HCT116 (cell line): Measurements from ENCODE around the gene L1CAM. TPM values are rescaled to one million over a fixed set of nuclear protein-coding genes. Genes with fewer than 3 reads are reported as not detected.

Experiments used
- ATAC-seq: fragments of 200-7000 bp; cut with Tn5 transposase; 2 replicates; pipeline ENCODE4 v1.9.1; 2020; ENCODE audit warnings: mild to moderate bottlenecking, moderate library complexity
- BruUV-seq: library from RNA; stranded (reverse); fragments of 400-500 nt; replicated peaks from 2 replicates; lab custom pipeline; 2021; lab: Mats Ljungman, UMichigan
- CTCF ChIA-PET: fragments of 300-600 bp; sonication (Branson Sonifier 250); formaldehyde crosslinking; loops from one replicate; lab custom pipeline; 2021; ENCODE audit warnings: antibody characterized with exemption; lab: Charles Lee
- POLR2A ChIA-PET: fragments of 300-600, 350-600 bp; sonication (Branson Sonifier 250); formaldehyde crosslinking; loops from one replicate; lab custom pipeline; 2021; ENCODE audit warnings: antibody characterized with exemption; lab: Charles Lee
- RAD21 ChIA-PET, 2 experiments: fragments of 300-600 bp; sonication (Branson Sonifier 250); formaldehyde crosslinking; loops; one replicate each; lab custom pipeline; 2023; ENCODE audit warnings: low total read pairs in 2 of 2; ENCODE audit not compliant: uncharacterized antibody in 2 of 2, unreplicated experiment in 2 of 2, low non-redundant PET in 1 of 2; lab: Charles Lee
- DNase-seq: peaks from one replicate; pipeline ENCODE4 v3.0.0-alpha.2; 2010; ENCODE audit warnings: low read depth, low spot score
- H2AFZ ChIP-seq: fragments of 200-600 bp; shearing (Covaris generic), sonication (generic); 2 replicates; pipeline ENCODE4 v1.6.1; 2017; ENCODE audit warnings: low read depth, mixed run types, mixed read lengths, antibody characterized with exemption, low read length; ENCODE audit not compliant: poor library complexity, severe bottlenecking
- H3K27ac ChIP-seq: 2 replicates; pipeline ENCODE4 v1.5.1; 2012; ENCODE audit warnings: low read depth, low read length
- H3K27me3 ChIP-seq: fragments of 200-600 bp; sonication (generic); 2 replicates; pipeline ENCODE4 v1.6.1; 2016; ENCODE audit warnings: mixed run types, low read length, mixed read lengths; ENCODE audit not compliant: insufficient read depth
- H3K36me3 ChIP-seq, 2 experiments: fragments of 200-500 bp in 1 of 2; fragments of 200-600 bp in 1 of 2; sonication (Bioruptor generic) in 1 of 2; sonication (generic) in 1 of 2; 2 replicates each; pipeline versions ENCODE4 v1.5.1 to v1.6.1; 2014 to 2016; ENCODE audit warnings: low read length in 2 of 2, inconsistent platforms in 1 of 2, mixed read lengths in 1 of 2, mixed run types in 1 of 2; ENCODE audit not compliant: insufficient read depth in 2 of 2, control insufficient read depth in 1 of 2
- H3K4me1 ChIP-seq, 2 experiments: fragments of 200-600 bp in 1 of 2; sonication (generic) in 1 of 2; 2 replicates each; pipeline versions ENCODE4 v1.5.1 to v1.6.1; 2012 to 2017; ENCODE audit warnings: low read length in 2 of 2, inconsistent platforms in 1 of 2, mild to moderate bottlenecking in 1 of 2, mixed read lengths in 1 of 2, mixed run types in 1 of 2, moderate library complexity in 1 of 2; ENCODE audit not compliant: insufficient read depth in 2 of 2, control insufficient read depth in 1 of 2
- H3K4me2 ChIP-seq: fragments of 200-600 bp; sonication (generic); 2 replicates; pipeline ENCODE4 v1.6.1; 2017; ENCODE audit warnings: mixed run types, low read length, mixed read lengths
- H3K4me3 ChIP-seq, 2 experiments: fragments of 200-600 bp in 1 of 2; sonication (generic) in 1 of 2; replicated peaks in 1 of 2; 2 replicates each; pipeline ENCODE4 v1.5.1; 2011 to 2016; ENCODE audit warnings: low read length in 2 of 2, control low read depth in 1 of 2, low read depth in 1 of 2, mild to moderate bottlenecking in 1 of 2, mixed read lengths in 1 of 2, mixed run types in 1 of 2
- H3K79me2 ChIP-seq: fragments of 200-600 bp; sonication (generic); 2 replicates; pipeline ENCODE4 v1.6.1; 2017; ENCODE audit warnings: mild to moderate bottlenecking, mixed run types, low read length, moderate library complexity, mixed read lengths; ENCODE audit not compliant: insufficient read depth
- H3K9ac ChIP-seq: fragments of 200-600 bp; sonication (generic); 2 replicates; pipeline ENCODE4 v1.6.1; 2016; ENCODE audit warnings: low read length, mixed read lengths
- H3K9me2 ChIP-seq: fragments of 200-600 bp; sonication (generic), shearing (Covaris generic); 2 replicates; pipeline ENCODE4 v1.6.1; 2017; ENCODE audit warnings: mixed run types, mild to moderate bottlenecking, moderate library complexity; ENCODE audit not compliant: insufficient read depth
- H3K9me3 ChIP-seq, 2 experiments: fragments of 200-500 bp in 1 of 2; fragments of 200-600 bp in 1 of 2; sonication (Bioruptor generic) in 1 of 2; sonication (generic) in 1 of 2; 2 replicates each; pipeline ENCODE4 v1.6.1; 2014 to 2017; ENCODE audit warnings: low read length in 2 of 2, mixed read lengths in 2 of 2, inconsistent platforms in 1 of 2, low read depth in 1 of 2, mild to moderate bottlenecking in 1 of 2, mixed run types in 1 of 2, moderate library complexity in 1 of 2; ENCODE audit not compliant: control insufficient read depth in 1 of 2, insufficient read depth in 1 of 2
- H4K20me1 ChIP-seq: fragments of 200-600 bp; sonication (generic), shearing (Covaris generic); 2 replicates; pipeline ENCODE4 v1.6.1; 2017; ENCODE audit warnings: mixed run types, mild to moderate bottlenecking, moderate library complexity; ENCODE audit not compliant: insufficient read depth
- ATF3 ChIP-seq: IDR thresholded peaks from 2 replicates; pipeline ENCODE4 v1.6.1; 2012
- CBX3 ChIP-seq: IDR thresholded peaks from 2 replicates; pipeline ENCODE4 v1.6.1; 2012; ENCODE audit warnings: low read depth
- CEBPB ChIP-seq: IDR thresholded peaks from 2 replicates; pipeline ENCODE4 v1.6.1; 2012; ENCODE audit warnings: low read depth
- EGR1 ChIP-seq: IDR thresholded peaks from 2 replicates; pipeline ENCODE4 v1.6.1; 2012; ENCODE audit warnings: low read depth
- ELF1 ChIP-seq: IDR thresholded peaks from 2 replicates; pipeline ENCODE4 v1.6.1; 2012; ENCODE audit warnings: low read depth, borderline replicate concordance
- EZH2 ChIP-seq: fragments of 200-600 bp; sonication (generic); IDR thresholded peaks from 2 replicates; pipeline ENCODE4 v1.6.1; 2017; ENCODE audit warnings: antibody characterized with exemption, mixed run types
- EZH2phosphoT487 ChIP-seq: fragments of 200-600 bp; IDR thresholded peaks from 2 replicates; pipeline ENCODE4 v1.6.1; 2018; ENCODE audit warnings: antibody characterized with exemption, borderline replicate concordance
- JUND ChIP-seq: IDR thresholded peaks from 2 replicates; pipeline ENCODE4 v1.6.1; 2012
- POLR2AphosphoS5 ChIP-seq: IDR thresholded peaks from 2 replicates; pipeline ENCODE4 v1.6.1; 2011; ENCODE audit warnings: mild to moderate bottlenecking, low read depth, low read length, moderate library complexity
- RAD21 ChIP-seq: IDR thresholded peaks from 2 replicates; pipeline ENCODE4 v1.6.1; 2012; ENCODE audit warnings: low read depth, mild to moderate bottlenecking
- REST ChIP-seq: IDR thresholded peaks from 2 replicates; pipeline ENCODE4 v1.6.1; 2012; ENCODE audit warnings: low read depth
- SRF ChIP-seq: IDR thresholded peaks from 2 replicates; pipeline ENCODE4 v1.6.1; 2012; ENCODE audit warnings: low read depth
- YY1 ChIP-seq: IDR thresholded peaks from 2 replicates; pipeline ENCODE4 v1.6.1; 2011; ENCODE audit warnings: low read length, low read depth, moderate library complexity, mild to moderate bottlenecking; ENCODE audit not compliant: insufficient replicate concordance; ENCODE audit errors: extremely low read depth
- ZBTB33 ChIP-seq: IDR thresholded peaks from 2 replicates; pipeline ENCODE4 v1.6.1; 2011; ENCODE audit warnings: mild to moderate bottlenecking, low read length, moderate library complexity; ENCODE audit not compliant: insufficient replicate concordance; ENCODE audit errors: extremely low read depth
- intact Hi-C: fragments of 100-400 bp; cut with micrococcal nuclease; formaldehyde crosslinking; loops from 2 replicates; pipeline ENCODE4 v1.10.0; 2022
- total RNA-seq: library from RNA; stranded (reverse); gene quantifications from one replicate; pipeline ENCODE4 v1.2.1, GENCODE V29; 2021; ENCODE audit not compliant: unreplicated experiment

The L1CAM gene
- total RNA-seq, 1 experiment from 2014 or later: 14.8 TPM

- ATAC-seq: no peak
- Histone ChIP-seq H2AFZ (no peak overlapping the region), H3K36me3 (no peaks in the 10 kb centered on the region), H3K9ac (no peak overlapping the region), H3K27me3 (no peaks in the 10 kb centered on the region), H3K9me3 (no peaks in the 10 kb centered on the region), H3K4me2 (no peak overlapping the region), H3K79me2 (no peaks in the 10 kb centered on the region), H3K27ac (no peak overlapping the region), H3K9me2 (no peaks in the 10 kb centered on the region), H3K4me3 (no peak overlapping the region), H4K20me1 (no peaks in the 10 kb centered on the region), H3K4me1 (no peaks in the 10 kb centered on the region)
- BruUV-seq: no TSS peak
- ChIA-PET CTCF (no interaction called here), RAD21 (interaction anchor here in 1 of 2 experiments (0.7 kb wide), 1 partner anchor 132 kb away, joined by 5 read pairs; no protein-coding TSS in a partner anchor), POLR2A (no interaction called here)
- no peak for TF ChIP-seq ZBTB33
- TF ChIP-seq EZH2phosphoT487: no peak
- TF ChIP-seq CEBPB: no peak
- no peak for TF ChIP-seq RAD21
- TF ChIP-seq CBX3: no peak
- TF ChIP-seq REST: no peak
- no peak for TF ChIP-seq POLR2AphosphoS5
- TF ChIP-seq YY1: no peak
- TF ChIP-seq ATF3: no peak
- no peak for TF ChIP-seq EZH2
- TF ChIP-seq JUND: no peak
- TF ChIP-seq ELF1: no peak
- TF ChIP-seq SRF: no peak
- TF ChIP-seq EGR1: no peak
- intact Hi-C loops: no loop called here
- DNase-seq: no peak
These were observed 49.1 kb downstream of the L1CAM start for GRCh38 chrX:153836921-153837320.
